Stomach smooth muscle (tissue), 2 donors: ENCODE results near the gene RIOX2.
"Not testable (repeated sequence)": the region's sequence is repeated elsewhere in the genome, so short reads cannot be mapped to it uniquely, and the experiment has no call there.

ENCODE experiments used
- H3K27ac ChIP-seq: one replicate; pipeline ENCODE4 v1.7.0; 2013; ENCODE audit warnings: mild to moderate bottlenecking, low read length, inconsistent platforms
- H3K27me3 ChIP-seq, 2 donors: one replicate each; pipeline ENCODE4 v1.7.0; 2013; ENCODE audit warnings: low read length in 2 of 2; ENCODE audit not compliant: insufficient read depth in 2 of 2, control insufficient read depth in 1 of 2
- H3K36me3 ChIP-seq, 2 donors: one replicate each; pipeline ENCODE4 v1.7.0; 2013; ENCODE audit warnings: low read length in 2 of 2; ENCODE audit not compliant: control insufficient read depth in 2 of 2, insufficient read depth in 2 of 2
- H3K4me1 ChIP-seq: one replicate; pipeline ENCODE4 v1.7.0; 2013; ENCODE audit warnings: low read length; ENCODE audit not compliant: control insufficient read depth, insufficient read depth
- H3K4me3 ChIP-seq, 2 donors: one replicate each; pipeline ENCODE4 v1.7.0; 2013; ENCODE audit warnings: low read length in 2 of 2
- H3K9ac ChIP-seq, 2 donors: one replicate each; pipeline ENCODE4 v1.7.0; 2013; ENCODE audit warnings: low read length in 2 of 2, mild to moderate bottlenecking in 1 of 2
- H3K9me3 ChIP-seq, 2 donors: one replicate each; pipeline ENCODE4 v1.7.0; 2013; ENCODE audit warnings: low read length in 2 of 2; ENCODE audit not compliant: control insufficient read depth in 2 of 2
- donor health status: healthy.
- donor health status: Pancreatic carcinoma.

RIOX2 gene

DNA sequence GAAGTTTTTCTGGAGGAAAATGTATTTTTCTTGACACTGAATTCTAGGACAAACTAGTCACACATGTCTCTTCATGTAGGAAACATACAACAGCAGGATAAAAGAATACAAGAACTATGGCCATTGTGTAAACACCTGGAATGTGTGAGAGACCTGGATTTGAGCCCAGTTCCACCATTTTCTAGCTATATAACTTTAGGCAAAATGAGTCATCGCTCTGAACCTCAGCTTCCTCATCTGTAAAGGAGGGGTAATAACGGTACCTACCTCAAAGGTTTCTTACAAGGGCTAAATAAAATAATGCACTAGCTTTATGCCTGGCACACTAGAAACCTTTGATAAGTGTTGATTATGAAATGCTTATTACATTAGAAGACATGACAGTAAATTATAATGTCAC, 57.8 kb downstream of the RIOX2 start:
- H3K9ac ChIP-seq, result no peak overlapping the region
- no peak overlapping the region for H3K4me3 ChIP-seq
- H3K27me3 ChIP-seq, result no peaks in the 10 kb centered on the region
- no peaks in the 10 kb centered on the region for H3K4me1 ChIP-seq
- no peak overlapping the region for H3K27ac ChIP-seq
- no peaks in the 10 kb centered on the region for H3K9me3 ChIP-seq
- H3K36me3 ChIP-seq, result peaks cover 0 to 28% of the 10 kb centered on the region in 2 donors

DNA sequence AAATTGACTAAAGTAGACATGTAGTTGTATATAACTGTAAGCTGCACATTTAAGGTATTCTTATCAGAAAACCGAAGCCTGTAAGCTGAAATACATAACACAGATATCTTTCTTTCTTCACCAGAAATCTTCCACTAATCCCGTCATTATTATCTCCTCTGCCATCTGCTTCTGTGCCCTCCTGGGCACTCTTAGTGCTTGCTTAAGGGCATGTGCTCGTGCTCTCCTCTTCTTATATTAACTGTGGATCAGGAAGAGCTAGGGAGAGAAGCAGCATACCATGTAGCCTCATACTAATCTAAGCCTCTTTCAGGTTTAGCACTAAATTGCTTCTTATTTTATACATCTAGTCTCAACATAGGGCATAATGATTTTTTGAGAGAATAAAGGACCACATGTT, 60.8 kb downstream of the RIOX2 start:
- H3K4me1 ChIP-seq, result no peaks in the 10 kb centered on the region
- H3K27ac ChIP-seq, result no peak overlapping the region
- peaks cover 0 to 18% of the 10 kb centered on the region in 2 donors for H3K36me3 ChIP-seq
- H3K27me3 ChIP-seq, result no peaks in the 10 kb centered on the region
- no peak overlapping the region for H3K4me3 ChIP-seq
- H3K9ac ChIP-seq, result no peak overlapping the region
- no peaks in the 10 kb centered on the region for H3K9me3 ChIP-seq

GRCh38 chr3:97910931-97911351, 61.3 kb downstream of the RIOX2 start:
- Histone ChIP-seq H3K27me3 (no peaks in the 10 kb centered on the region), H3K9me3 (no peaks in the 10 kb centered on the region), H3K27ac (no peak overlapping the region), H3K4me3 (no peak overlapping the region), H3K9ac (no peak overlapping the region), H3K36me3 (peaks cover 0 to 13% of the 10 kb centered on the region in 2 donors), H3K4me1 (no peaks in the 10 kb centered on the region)

GRCh38 chr3:97910236-97910831, 61.9 kb downstream of the RIOX2 start:
- not testable (repeated sequence) for H3K27me3 ChIP-seq, H3K4me1 ChIP-seq, H3K4me3 ChIP-seq, H3K9me3 ChIP-seq, H3K27ac ChIP-seq, H3K9ac ChIP-seq, H3K36me3 ChIP-seq

- not testable (repeated sequence) for H3K36me3 ChIP-seq, H3K9ac ChIP-seq, H3K27me3 ChIP-seq, H3K27ac ChIP-seq, H3K4me1 ChIP-seq, H3K4me3 ChIP-seq, H3K9me3 ChIP-seq
Measured at GRCh38 chr3:97909830-97910229, 62.4 kb downstream of the RIOX2 start.

DNA sequence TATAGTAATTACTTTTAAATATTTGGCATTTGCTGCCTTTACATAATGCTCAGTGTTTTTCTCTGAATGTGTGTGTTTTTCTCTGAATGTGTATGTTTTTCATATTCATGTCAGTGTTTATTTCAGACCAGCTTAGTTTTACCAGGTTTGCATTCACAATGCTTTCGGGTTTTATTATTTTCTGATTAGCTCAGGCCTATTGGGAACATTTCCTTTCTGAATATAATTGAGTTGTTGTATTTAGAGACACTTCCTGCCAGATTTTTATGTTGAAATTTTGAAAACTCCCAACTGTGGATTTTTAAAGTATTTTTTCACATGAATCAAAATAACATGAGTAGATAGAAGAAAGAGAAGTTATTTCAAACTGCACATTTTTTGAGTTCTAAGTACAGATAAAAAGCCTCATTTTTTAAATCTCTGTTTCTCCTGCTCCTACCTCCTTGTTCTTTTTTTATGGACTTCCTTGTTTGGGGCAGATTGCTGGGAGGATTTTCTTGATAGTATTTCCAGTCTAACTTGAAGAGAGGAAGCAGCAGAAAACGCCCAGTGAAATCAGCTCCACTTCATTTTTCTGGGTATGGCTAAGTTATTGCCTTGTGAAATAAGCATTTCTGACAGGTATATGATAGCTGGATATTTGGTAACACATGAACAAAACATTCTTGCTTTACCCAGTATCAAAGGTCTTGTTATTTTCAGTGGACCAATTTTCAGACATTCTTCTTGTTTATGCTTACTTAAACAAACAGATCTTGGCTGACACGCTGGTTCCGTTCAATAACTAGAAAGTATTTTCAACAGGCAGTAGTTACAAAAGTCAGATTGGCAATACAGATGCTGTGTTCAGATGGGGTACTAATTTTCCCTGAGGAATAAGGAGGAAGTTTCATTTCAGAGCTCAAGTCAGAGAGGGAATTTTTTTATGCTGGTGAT, 70.7 kb downstream of the RIOX2 start:
- H3K4me1 ChIP-seq, result peaks cover 5% of the 10 kb centered on the region
- H3K27ac ChIP-seq, result no peak overlapping the region
- no peak overlapping the region for H3K9ac ChIP-seq
- no peaks in the 10 kb centered on the region for H3K27me3 ChIP-seq
- peaks cover 0 to 6% of the 10 kb centered on the region in 2 donors for H3K36me3 ChIP-seq
- H3K4me3 ChIP-seq, result no peak overlapping the region
- no peaks in the 10 kb centered on the region for H3K9me3 ChIP-seq

DNA sequence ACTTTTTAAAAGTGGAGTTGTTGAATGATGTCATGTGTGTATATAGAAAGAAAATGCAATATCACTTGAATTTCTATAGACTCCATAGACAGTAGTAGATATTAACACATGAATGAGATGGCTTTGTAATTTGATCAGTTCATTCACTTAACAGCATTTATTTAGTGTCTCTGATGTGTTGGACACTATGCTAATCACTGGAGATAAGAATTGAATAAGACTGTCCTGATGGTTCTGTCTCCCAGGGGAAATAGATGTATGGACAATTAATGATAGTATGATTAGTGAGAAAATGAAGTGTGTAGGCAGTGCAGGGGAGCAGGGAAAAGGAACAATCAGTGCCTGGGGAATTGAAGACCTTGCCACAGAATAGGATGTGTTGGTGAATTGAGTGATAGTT, 72.9 kb downstream of the RIOX2 start:
- H3K36me3 ChIP-seq, result peaks cover 0 to 6% of the 10 kb centered on the region in 2 donors
- no peak overlapping the region for H3K9ac ChIP-seq
- no peaks in the 10 kb centered on the region for H3K9me3 ChIP-seq
- peaks cover 5% of the 10 kb centered on the region for H3K4me1 ChIP-seq
- no peaks in the 10 kb centered on the region for H3K27me3 ChIP-seq
- no peak overlapping the region for H3K27ac ChIP-seq
- no peak overlapping the region for H3K4me3 ChIP-seq

- no peaks in the 10 kb centered on the region for H3K4me1 ChIP-seq
- H3K9me3 ChIP-seq, result no peaks in the 10 kb centered on the region
- no peaks in the 10 kb centered on the region for H3K27me3 ChIP-seq
- H3K36me3 ChIP-seq, result peaks cover 3 to 6% of the 10 kb centered on the region in 2 donors
- no peak overlapping the region for H3K27ac ChIP-seq
- no peak overlapping the region for H3K9ac ChIP-seq
- no peak overlapping the region for H3K4me3 ChIP-seq
Measured at GRCh38 chr3:97896547-97896946, 75.7 kb downstream of the RIOX2 start.

- Histone ChIP-seq H3K9me3 (no peaks in the 10 kb centered on the region), H3K4me3 (no peak overlapping the region), H3K9ac (no peak overlapping the region), H3K27me3 (no peaks in the 10 kb centered on the region), H3K36me3 (peaks cover 4 to 6% of the 10 kb centered on the region in 2 donors), H3K4me1 (no peaks in the 10 kb centered on the region), H3K27ac (no peak overlapping the region)
Measured at GRCh38 chr3:97896129-97896528, 76.1 kb downstream of the RIOX2 start.

- H3K4me3 ChIP-seq, result no peak overlapping the region
- no peak overlapping the region for H3K27ac ChIP-seq
- peaks cover 4 to 10% of the 10 kb centered on the region in 2 donors for H3K36me3 ChIP-seq
- H3K9ac ChIP-seq, result no peak overlapping the region
- no peaks in the 10 kb centered on the region for H3K27me3 ChIP-seq
- H3K4me1 ChIP-seq, result no peaks in the 10 kb centered on the region
- no peaks in the 10 kb centered on the region for H3K9me3 ChIP-seq
Measured at GRCh38 chr3:97895216-97895615, 77.0 kb downstream of the RIOX2 start.

GRCh38 chr3:97892852-97893251, 79.4 kb downstream of the RIOX2 start:
- H3K27me3 ChIP-seq, result no peaks in the 10 kb centered on the region
- H3K9ac ChIP-seq, result no peak overlapping the region
- no peak overlapping the region for H3K4me3 ChIP-seq
- H3K4me1 ChIP-seq, result no peaks in the 10 kb centered on the region
- no peaks in the 10 kb centered on the region for H3K9me3 ChIP-seq
- no peak overlapping the region for H3K27ac ChIP-seq
- peaks cover 8 to 12% of the 10 kb centered on the region in 2 donors for H3K36me3 ChIP-seq
